K562 (cell line): ENCODE measurements around the gene CLEC3B. TPM values are rescaled to one million over a fixed set of nuclear protein-coding genes. Genes with fewer than 3 reads are reported as not detected.
A peak's percentile ranks its signal among the peaks of the same experiment; 100 is the strongest.

Experiments used
- ATAC-seq: fragments of 200-7000 bp; cut with Tn5 transposase; 3 replicates; pipeline ENCODE4 v1.9.1; 2020; ENCODE audit warnings: moderate library complexity
- BruUV-seq: library from RNA; stranded (reverse); fragments of 400-500 nt; replicated peaks from 2 replicates; lab custom pipeline; 2021; lab: Mats Ljungman, UMichigan
- CTCF ChIA-PET: fragments of 300-600 bp; formaldehyde crosslinking; extraction: SDS; loops from one replicate; lab custom pipeline; 2021; ENCODE audit warnings: low intra/inter-chr PET ratio; lab: Yijun Ruan, JAX
- POLR2A ChIA-PET: fragments of 300-600, 350-650 bp; sonication (Branson Sonifier 250); formaldehyde crosslinking; extraction: SDS; loops from one replicate; lab custom pipeline; 2021; ENCODE audit warnings: antibody characterized with exemption, inconsistent platforms; lab: Yijun Ruan, JAX
- DNase-seq, 4 experiments: peaks; one replicate each; pipeline versions ENCODE4 v3.0.0 to v3.0.0-alpha.2; 2011 to 2018; ENCODE audit warnings: low spot score in 3 of 4, mixed read lengths in 3 of 4; ENCODE audit errors: extremely low read depth in 1 of 4
- FAIRE-seq: peaks from 2 replicates; lab custom pipeline; 2011; peaks lifted over from hg19 to GRCh38; lab: Jason Lieb, UNC
- H2AFZ ChIP-seq: 2 replicates; pipeline ENCODE4 v1.6.0; 2011; ENCODE audit warnings: low read depth, low read length, control low read depth, inconsistent platforms
- H3K27ac ChIP-seq: fragments of 200-600 bp; 3 replicates; pipeline ENCODE4 v1.8.0; 2011; ENCODE audit warnings: low read depth, mild to moderate bottlenecking, control low read depth, inconsistent platforms, low read length, moderate library complexity, mixed read lengths; ENCODE audit errors: extremely low read depth
- H3K27me3 ChIP-seq, 2 experiments: fragments of 300-600 bp in 1 of 2; 2 replicates in 1 of 2; 3 replicates in 1 of 2; pipeline versions ENCODE4 v1.6.0 to v1.8.0; 2011; ENCODE audit warnings: inconsistent platforms in 2 of 2, low read length in 2 of 2, mild to moderate bottlenecking in 1 of 2, mixed read lengths in 1 of 2, moderate library complexity in 1 of 2; ENCODE audit not compliant: control insufficient read depth in 2 of 2, insufficient read depth in 2 of 2
- H3K36me3 ChIP-seq: fragments of 300-600 bp; 3 replicates; pipeline ENCODE4 v1.8.0; 2011; ENCODE audit warnings: mild to moderate bottlenecking, low read length, inconsistent platforms; ENCODE audit not compliant: control insufficient read depth, insufficient read depth
- H3K4me1 ChIP-seq, 2 experiments: fragments of 200-600 bp in 1 of 2; replicated peaks in 1 of 2; 2 replicates in 1 of 2; 3 replicates in 1 of 2; pipeline versions ENCODE4 v1.5.1 to v1.8.0; 2011; ENCODE audit warnings: inconsistent platforms in 2 of 2, low read length in 2 of 2, mild to moderate bottlenecking in 1 of 2, mixed read lengths in 1 of 2, moderate library complexity in 1 of 2; ENCODE audit not compliant: control insufficient read depth in 2 of 2, insufficient read depth in 2 of 2
- H3K4me2 ChIP-seq: 2 replicates; pipeline ENCODE4 v1.6.1; 2011; ENCODE audit warnings: low read length, control low read depth, inconsistent platforms, mixed read lengths; ENCODE audit not compliant: insufficient read depth
- H3K4me3 ChIP-seq: fragments of 200-600 bp; sonication (generic), shearing (Covaris generic); 2 replicates; pipeline ENCODE4 v1.5.1; 2016; ENCODE audit warnings: control low read depth, inconsistent platforms
- H3K79me2 ChIP-seq: fragments of 200-600 bp; 3 replicates; pipeline ENCODE4 v1.8.0; 2011; ENCODE audit warnings: low read length, inconsistent platforms; ENCODE audit not compliant: control insufficient read depth, insufficient read depth
- H3K9ac ChIP-seq, 2 experiments: 2 replicates each; pipeline versions ENCODE4 v1.6.0 to v1.6.1; 2011; ENCODE audit warnings: low read depth in 2 of 2, low read length in 2 of 2, control low read depth in 1 of 2, inconsistent platforms in 1 of 2, mild to moderate bottlenecking in 1 of 2, mixed read lengths in 1 of 2; ENCODE audit not compliant: insufficient read depth in 1 of 2
- H3K9me1 ChIP-seq: one replicate; pipeline ENCODE4 v1.6.0; 2011; ENCODE audit warnings: inconsistent platforms, mild to moderate bottlenecking, low read length, moderate library complexity; ENCODE audit not compliant: control insufficient read depth, insufficient read depth
- H3K9me3 ChIP-seq: replicated peaks from 2 replicates; pipeline ENCODE4 v1.5.1; 2011; ENCODE audit warnings: low read depth, low read length, inconsistent platforms; ENCODE audit not compliant: control insufficient read depth, insufficient read depth
- H4K20me1 ChIP-seq: replicated peaks from 2 replicates; pipeline ENCODE4 v1.6.1; 2011; ENCODE audit warnings: low read length, inconsistent platforms, mixed read lengths; ENCODE audit not compliant: control insufficient read depth, insufficient read depth
- CTCF ChIP-seq, 3 experiments: IDR thresholded peaks in 2 of 3; conservative IDR thresholded peaks in 1 of 3; 2 replicates each; pipeline ENCODE4 v1.5.1; 2011 to 2012; ENCODE audit warnings: low read length in 3 of 3, mild to moderate bottlenecking in 3 of 3, control low read depth in 2 of 3, improper control_type of control experiment in 1 of 3, inconsistent platforms in 1 of 3, low read depth in 1 of 3, mixed read lengths in 1 of 3, moderate library complexity in 1 of 3; ENCODE audit not compliant: insufficient read depth in 2 of 3
- DLX4 ChIP-seq: fragments of 250-450 bp; sonication (Bioruptor Pico); IDR thresholded peaks from 2 replicates; pipeline ENCODE4 v1.6.1; 2021; ENCODE audit warnings: mild to moderate bottlenecking
- EGR1 ChIP-seq: fragments of 450-650 bp; conservative IDR thresholded peaks from 2 replicates; pipeline ENCODE4 v1.6.1; 2017; ENCODE audit warnings: mild to moderate bottlenecking
- FOXJ3 ChIP-seq: sonication (generic); formaldehyde crosslinking; IDR thresholded peaks from 2 replicates; pipeline ENCODE4 v1.4.0; 2020; ENCODE audit warnings: mild to moderate bottlenecking, missing genetic modification reagents
- GABPA ChIP-seq: fragments of 200-800 bp; sonication (Bioruptor generic); conservative IDR thresholded peaks from 2 replicates; pipeline ENCODE4 v1.6.1; 2016; ENCODE audit warnings: low read depth, missing genetic modification characterization, missing compliant biosample characterization
- KDM5B ChIP-seq: fragments of 200-600 bp; sonication (generic); IDR thresholded peaks from 2 replicates; pipeline ENCODE4 v1.6.1; 2012; ENCODE audit warnings: low read depth, mild to moderate bottlenecking, moderate library complexity, low read length, control low read depth, inconsistent platforms; ENCODE audit not compliant: insufficient replicate concordance
- NCOA4 ChIP-seq: fragments of 450-650 bp; IDR thresholded peaks from 2 replicates; pipeline ENCODE4 v1.6.1; 2018; ENCODE audit warnings: mild to moderate bottlenecking; ENCODE audit not compliant: partially characterized antibody
- NR2F6 ChIP-seq: fragments of 450-650 bp; formaldehyde crosslinking; IDR thresholded peaks from 2 replicates; pipeline ENCODE4 v1.4.0; 2020; ENCODE audit warnings: mild to moderate bottlenecking
- NR4A1 ChIP-seq, 2 experiments: fragments of 250-450 bp in 1 of 2; fragments of 450-650 bp in 1 of 2; sonication (Bioruptor Pico) in 1 of 2; IDR thresholded peaks; 2 replicates each; pipeline versions ENCODE4 v1.4.0 to v1.6.1; 2016 to 2020; ENCODE audit warnings: mild to moderate bottlenecking in 2 of 2, missing compliant biosample characterization in 1 of 2, missing genetic modification characterization in 1 of 2, moderate library complexity in 1 of 2
- RBM22 ChIP-seq: fragments of 200-400 bp; formaldehyde crosslinking; IDR thresholded peaks from 2 replicates; pipeline ENCODE4 v1.6.1; 2018; ENCODE audit warnings: low read length, low read depth; ENCODE audit not compliant: poor library complexity, severe bottlenecking
- SAFB2 ChIP-seq: fragments of 200-400 bp; formaldehyde crosslinking; IDR thresholded peaks from 2 replicates; pipeline ENCODE4 v1.6.1; 2018; ENCODE audit warnings: borderline replicate concordance, low read length, low read depth, moderate library complexity; ENCODE audit not compliant: severe bottlenecking
- TGIF2 ChIP-seq: sonication (generic); formaldehyde crosslinking; IDR thresholded peaks from 2 replicates; pipeline ENCODE4 v1.8.1; 2022; ENCODE audit warnings: mild to moderate bottlenecking, missing genetic modification reagents, moderate library complexity
- TRIM24 ChIP-seq, 2 experiments: fragments of 450-650 bp; IDR thresholded peaks; 2 replicates each; pipeline ENCODE4 v1.6.1; 2016
- ZNF124 ChIP-seq: sonication (generic); formaldehyde crosslinking; IDR thresholded peaks from 2 replicates; pipeline ENCODE4 v1.8.1; 2022; ENCODE audit warnings: missing genetic modification reagents
- ZNF707 ChIP-seq: fragments of 250-450 bp; sonication (Bioruptor Pico); conservative IDR thresholded peaks from 2 replicates; pipeline ENCODE4 v1.8.0; 2022; ENCODE audit warnings: inconsistent platforms, mild to moderate bottlenecking, moderate library complexity
- ZNF766 ChIP-seq: fragments of 200-800 bp; sonication (Bioruptor generic); conservative IDR thresholded peaks from 2 replicates; pipeline ENCODE4 v1.6.1; 2016; ENCODE audit warnings: missing genetic modification characterization, missing compliant biosample characterization
- WGBS: fragments of 100-300 bp; shearing (Covaris generic); methylation state at CpG from one replicate; pipeline ENCODE4 v1.1.6; 2016; ENCODE audit warnings: low coverage, mixed read lengths; ENCODE audit not compliant: insufficient coverage; ENCODE audit errors: missing lambda C conversion rate; 5-methylcytosine and 5-hydroxymethylcytosine counted together
- in situ Hi-C: fragments of 300-500 bp; cut with MboI; formaldehyde crosslinking; loops from 4 replicates; pipeline ENCODE4 v1.15.0; 2018; ENCODE audit warnings: inconsistent platforms, mixed read lengths
- intact Hi-C: fragments of 100-400 bp; cut with micrococcal nuclease; formaldehyde crosslinking; loops from 2 replicates; pipeline ENCODE4 v1.14.2; 2022
- polyA plus RNA-seq, 8 experiments: library from polyadenylated mRNA; depleted of rRNA in 4 of 8; stranded (reverse) in 5 of 8; unstranded in 3 of 8; fragments of >200 nt; fragmentation: Nextera tagmentation in 2 of 8; fragmentation: Illumina TruSeq in 1 of 8; extraction: Ambion mirVana in 2 of 8; extraction: Trizol in 1 of 8; gene quantifications; 2 replicates each; pipeline versions ENCODE4 v1.2.1 to v1.2.3, GENCODE V29; 2011 to 2014; ENCODE audit warnings: inconsistent platforms in 1 of 8, missing spikeins in 1 of 8
- total RNA-seq, 7 experiments: library from RNA; depleted of rRNA in 6 of 7; stranded (reverse); fragments of >200 nt in 6 of 7; fragmentation: Illumina TruSeq in 2 of 7; extraction: Trizol in 2 of 7; gene quantifications; 2 replicates each; pipeline versions ENCODE4 v1.2.1 to v1.2.3, GENCODE V29; 2011 to 2021; ENCODE audit warnings: low replicate concordance in 1 of 7

The CLEC3B gene
- total and polyA plus RNA-seq, 9 of the 15 experiments (the other 6 are each of a cell fraction or from before 2014, with no cell fraction given): not detected

GRCh38 chr3:45034612-45035252, 8.6 kb downstream of the CLEC3B start:
- H3K4me2 ChIP-seq: no peak overlapping the region
- H3K27me3 ChIP-seq: peaks cover 3 to 30% of the 10 kb centered on the region in 2 experiments; a peak in 4 of 5 replicates
- ATAC-seq (no peak), DNase-seq (no peak), FAIRE-seq (no peak)
- no peak overlapping the region for H3K9ac ChIP-seq
- ChIA-PET CTCF (interaction anchor here (0.5 kb wide), 1 partner anchor 871 kb away, joined by 3 read pairs; no protein-coding TSS in a partner anchor), POLR2A (interaction anchor here (0.6 to 0.9 kb wide), 2 partner anchors 277 to 887 kb away, joined by 3 read pairs; no protein-coding TSS in a partner anchor)
- no peaks in the 10 kb centered on the region for H3K79me2 ChIP-seq
- no peaks in the 10 kb centered on the region for H4K20me1 ChIP-seq
- no peaks in the 10 kb centered on the region for H3K9me3 ChIP-seq
- no TSS peak for BruUV-seq
- intact Hi-C loops (loop anchor here (5.0 to 10.0 kb wide), 3 partner anchors 900 to 1170 kb away; partner anchors contain the start of gene CCR1), in situ Hi-C loops (loop anchor here (5.0 to 25.0 kb wide), 6 partner anchors 303 to 1378 kb away; partner anchors contain the start of genes CCR5AS and CCRL2)
- H3K36me3 ChIP-seq: no peaks in the 10 kb centered on the region
- H3K4me1 ChIP-seq: peaks cover 0 to 9% of the 10 kb centered on the region in 2 experiments; a peak in 2 of 5 replicates
- 10% methylated on average over 2 of the region's 3 CpGs for WGBS
- no peak overlapping the region; the same call in 1 of the 2 replicates for H2AFZ ChIP-seq
- H3K9me1 ChIP-seq: no peaks in the 10 kb centered on the region
- no peak overlapping the region for H3K4me3 ChIP-seq
- H3K27ac ChIP-seq: no peak overlapping the region
- TF ChIP-seq NR2F6 (CRISPR knock-in tag): no peak
- no peak for TF ChIP-seq ZNF707 (CRISPR knock-in tag)
- TF ChIP-seq KDM5B: no peak
- TF ChIP-seq ZNF124 (CRISPR knock-in tag): no peak
- TF ChIP-seq TGIF2 (CRISPR knock-in tag): no peak
- TF ChIP-seq TRIM24 (IDR thresholded peaks at IDR 0.05): no peak
- TF ChIP-seq NCOA4: no peak
- TF ChIP-seq EGR1: peak; percentile 41; the same call in 1 of the 2 replicates
- TF ChIP-seq SAFB2: no peak
- TF ChIP-seq DLX4 (CRISPR knock-in tag): no peak
- TF ChIP-seq CTCF (IDR thresholded peaks at IDR 0.05 in 2 of 3, conservative IDR thresholded peaks at IDR 0.05 in 1 of 3; ENCODE audit: insufficient read depth in 2 of 3, low read depth in 1 of 3, low read length in 3 of 3): no peak
- no peak for TF ChIP-seq FOXJ3
- TF ChIP-seq ZNF766 (CRISPR knock-in tag): no peak
- no peak for TF ChIP-seq RBM22
- no peak for TF ChIP-seq NR4A1 (CRISPR knock-in tag; IDR thresholded peaks at IDR 0.05)
- TF ChIP-seq NR4A1 (tag; IDR thresholded peaks at IDR 0.05): no peak
- TF ChIP-seq GABPA (tag): 0 out of 2 replicates have a peak, but pooled peaks have one; percentile 26
